Activated T-cell treated with anti-CD3 and anti-CD28 coated beads for 4 hours (primary cell): ENCODE results near the gene ISLR.
"Not testable (repeated sequence)": the region's sequence is repeated elsewhere in the genome, so short reads cannot be mapped to it uniquely, and the experiment has no call there.

Source experiments
- DNase-seq: peaks from one replicate; pipeline ENCODE4 v3.0.0-alpha.2; 2020

The ISLR gene

GRCh38 chr15:74138642-74139041 lies 34.9 kb upstream of the ISLR start:
- DNase-seq = no peak

DNA sequence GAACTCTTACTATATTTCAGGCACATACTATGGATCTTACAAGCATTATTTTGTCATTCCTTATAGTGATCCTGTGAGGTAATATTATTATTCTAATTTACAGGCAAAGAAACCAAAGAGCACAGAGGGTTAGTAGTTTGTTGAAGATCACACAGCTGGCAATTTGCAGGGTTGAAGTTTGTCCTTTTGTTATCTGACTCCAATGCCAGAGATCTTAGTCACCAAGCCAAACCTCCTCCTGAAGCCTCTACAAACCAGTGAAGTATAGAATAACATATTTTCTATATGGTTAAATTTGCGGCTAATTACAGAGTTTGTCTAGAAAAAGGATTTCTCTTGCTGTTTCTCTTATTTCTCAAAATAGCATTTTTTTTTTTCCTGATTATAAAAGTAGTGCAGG lies 31.9 kb upstream of the ISLR start:
- DNase-seq = no peak

- DNase-seq = no peak
These were observed 29.2 kb upstream of the ISLR start for GRCh38 chr15:74144153-74144775.

DNA sequence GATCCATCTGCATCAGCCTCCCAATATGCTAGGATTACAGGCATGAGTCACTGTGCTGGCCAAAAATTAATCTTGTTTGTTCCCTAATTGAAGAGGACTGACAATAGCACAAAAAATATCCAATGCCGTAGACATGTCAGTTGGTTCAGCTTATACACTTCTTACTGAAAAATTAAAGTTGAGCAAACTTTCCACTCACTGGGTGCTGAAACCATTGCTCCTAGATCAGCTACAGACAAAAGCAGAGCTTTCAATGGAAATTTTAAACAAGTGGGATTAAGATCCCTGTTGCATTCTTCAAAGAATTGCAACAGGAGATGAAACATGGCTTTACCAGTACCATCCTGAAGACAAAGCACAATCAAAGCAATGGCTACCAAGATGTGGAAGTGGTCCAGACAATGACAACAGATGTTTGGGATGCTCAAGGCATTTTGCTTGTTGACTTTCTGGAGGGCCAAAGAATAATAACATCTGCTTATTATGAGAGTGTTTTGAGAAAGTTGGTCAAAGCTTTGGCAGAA lies 27.2 kb upstream of the ISLR start:
- no peak for DNase-seq

DNA sequence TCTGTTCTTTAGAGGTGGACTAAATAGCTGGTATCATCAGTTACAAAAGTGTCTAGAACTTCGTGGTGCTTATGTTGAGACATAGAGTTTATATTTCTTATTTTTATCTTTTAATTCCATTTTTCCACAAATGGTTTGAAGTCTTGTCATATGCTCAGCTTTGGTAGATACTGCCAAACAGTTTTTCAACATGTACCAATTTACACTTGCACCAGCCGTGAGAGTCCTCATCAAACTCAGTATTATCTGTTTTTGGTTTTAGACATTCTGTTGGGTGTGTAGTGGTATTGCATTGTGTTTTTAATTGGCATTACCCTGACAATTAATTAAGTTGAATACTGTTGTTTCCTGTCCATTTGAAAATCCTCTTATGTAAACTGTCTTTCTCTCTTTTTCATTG lies 26.5 kb upstream of the ISLR start:
- no peak for DNase-seq

DNA sequence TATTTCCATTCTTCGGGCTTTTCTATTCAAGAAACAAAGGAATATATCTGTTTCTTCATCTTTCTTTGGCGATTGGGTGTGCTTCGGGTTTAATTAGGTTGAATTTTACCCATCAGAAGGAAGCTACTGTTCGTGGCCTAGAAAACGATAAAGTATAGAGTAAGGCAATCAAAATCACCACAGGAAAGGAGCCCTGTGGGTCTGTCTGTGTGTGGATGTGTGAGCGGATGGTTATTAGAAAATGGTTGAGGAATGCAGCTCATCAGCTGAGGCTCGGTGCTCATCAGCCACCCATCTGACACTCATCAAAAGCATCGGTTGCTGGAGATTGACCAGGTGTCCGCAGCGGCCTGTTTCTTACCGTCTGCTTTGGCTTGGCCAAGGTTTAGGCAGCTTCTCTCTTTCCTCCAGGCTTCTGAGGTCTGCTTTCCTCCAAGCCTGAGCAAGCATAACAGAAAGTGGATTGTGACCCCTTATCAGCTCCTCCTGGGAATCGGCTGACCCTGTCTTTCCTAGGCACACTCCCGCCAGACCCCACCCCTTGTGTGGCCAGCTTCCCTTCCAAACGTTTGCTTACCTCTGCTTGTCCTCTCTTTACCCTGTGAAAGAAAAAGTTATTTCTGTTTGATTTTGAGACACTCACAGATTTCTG lies 17.6 kb upstream of the ISLR start:
- no peak for DNase-seq

GRCh38 chr15:74156678-74157411 lies 16.7 kb upstream of the ISLR start:
- DNase-seq = no peak

DNA sequence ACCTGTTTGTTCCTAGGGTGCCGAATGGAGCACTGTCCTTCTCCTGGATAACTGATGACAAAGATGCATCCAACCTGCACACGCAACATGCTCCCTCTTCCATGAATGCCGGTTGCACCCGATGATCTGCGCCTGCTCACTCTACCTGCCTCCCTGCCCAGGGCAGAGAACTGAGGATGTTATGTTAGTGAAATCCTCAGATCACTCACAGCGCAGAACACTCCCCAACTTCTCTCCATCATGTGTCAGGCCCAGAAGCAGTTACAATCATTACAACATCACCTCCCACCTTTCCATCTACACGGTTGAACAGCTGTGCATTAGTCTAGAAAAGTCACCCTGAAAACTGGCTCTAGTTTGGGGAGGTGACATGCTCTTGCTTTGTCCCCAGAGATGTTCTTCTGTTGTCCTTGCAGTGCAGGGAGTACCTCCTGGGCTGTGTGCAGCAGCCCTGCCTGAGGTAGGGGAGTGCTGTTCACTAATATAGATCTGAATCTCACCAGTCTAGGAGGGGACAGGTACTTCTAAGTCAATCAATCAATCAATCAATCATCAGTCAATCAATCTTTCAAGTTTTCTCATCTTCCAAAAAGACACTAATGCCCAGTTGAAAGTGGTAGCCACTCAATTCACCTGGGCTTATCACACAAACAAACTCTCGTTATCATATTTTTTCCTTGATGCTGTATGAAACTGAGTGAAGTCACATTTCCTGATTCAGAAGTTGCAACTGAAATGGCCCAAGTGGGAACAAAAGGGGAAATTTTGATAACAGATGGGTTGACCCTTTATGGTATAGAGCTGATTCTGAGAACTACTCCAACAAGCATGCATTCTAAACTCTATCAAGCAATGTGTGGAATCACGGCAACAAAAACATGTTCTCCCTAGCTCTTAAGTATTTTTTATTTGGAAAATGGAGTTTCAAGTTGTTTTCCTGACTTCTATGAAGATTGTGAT lies 15.4 kb upstream of the ISLR start:
- no peak for DNase-seq

DNA sequence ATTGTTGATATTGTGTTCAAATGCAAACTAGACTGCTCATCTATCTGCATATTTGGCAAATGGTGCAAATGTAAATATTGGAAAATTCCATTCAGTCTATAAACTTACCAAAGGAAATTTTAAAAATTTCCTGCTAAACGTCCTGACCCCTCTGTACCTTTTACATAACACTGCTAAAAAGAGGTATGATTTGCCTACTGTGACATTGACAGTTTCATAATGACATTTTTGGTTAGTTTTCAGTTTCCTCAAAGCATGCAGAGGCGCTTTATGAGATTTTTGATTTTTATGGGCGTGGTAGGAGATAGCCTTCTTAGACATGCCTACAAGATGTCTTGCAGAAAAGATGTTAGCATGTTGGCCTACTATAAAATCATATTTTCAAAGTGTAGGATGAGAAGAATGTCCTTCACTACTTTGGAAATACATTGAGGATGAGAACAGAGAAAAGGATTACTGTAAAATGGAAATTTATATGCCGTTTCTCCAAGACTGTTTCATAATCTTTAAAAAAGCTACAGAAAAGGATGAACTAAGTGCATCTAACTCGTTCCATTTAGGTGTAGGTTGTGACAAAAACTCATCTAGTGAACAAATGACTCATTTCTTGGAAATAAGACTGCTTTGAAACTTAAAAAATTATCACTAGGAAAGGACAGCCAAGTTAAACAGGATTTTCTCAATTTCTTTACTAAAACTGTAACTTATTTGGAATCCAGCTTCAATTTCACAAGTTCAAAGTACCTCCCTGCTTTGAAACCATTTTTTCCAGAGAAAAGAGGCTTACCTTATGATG lies 14.5 kb upstream of the ISLR start:
- DNase-seq = no peak

- DNase-seq = no peak
These were observed 13.7 kb upstream of the ISLR start for GRCh38 chr15:74159773-74160172.

DNA sequence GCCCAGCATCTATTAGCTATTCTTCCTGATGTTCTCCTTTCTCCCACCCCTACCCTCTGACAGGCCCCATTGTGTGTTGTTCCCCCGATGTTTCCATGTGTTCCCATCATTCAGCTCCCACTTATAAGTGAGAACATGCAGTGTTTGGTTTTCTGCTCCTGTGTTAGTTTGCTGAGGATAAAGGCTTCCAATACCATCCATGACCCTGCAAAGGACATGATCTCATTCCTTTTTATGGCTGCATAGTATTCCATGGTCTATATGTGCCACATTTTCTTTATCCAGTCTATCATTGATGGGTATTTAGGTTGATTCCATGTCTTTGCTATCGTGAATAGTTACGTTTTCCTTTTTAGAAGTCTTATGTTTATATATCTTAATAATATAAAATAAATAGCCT lies 13.1 kb upstream of the ISLR start:
- not testable (repeated sequence) for DNase-seq

DNA sequence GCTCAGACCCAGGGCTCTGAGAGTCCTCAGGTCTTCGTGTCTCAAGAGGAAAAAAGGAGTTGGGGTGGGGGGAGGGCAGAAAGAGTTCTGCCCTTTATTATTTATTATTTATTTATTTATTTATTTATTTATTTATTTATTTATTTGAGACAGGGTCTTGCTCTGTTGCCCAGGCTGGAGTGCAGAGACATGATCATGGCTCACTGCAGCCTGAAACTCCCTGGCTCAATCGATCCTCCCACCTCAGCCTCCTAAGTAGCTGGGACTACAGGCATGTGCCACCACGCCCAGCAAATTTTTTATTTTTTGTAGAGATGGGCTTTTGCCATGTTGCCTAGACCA lies 11.3 kb upstream of the ISLR start:
- not testable (repeated sequence) for DNase-seq

- DNase-seq = no peak
These were observed 8.0 kb upstream of the ISLR start for GRCh38 chr15:74165461-74165860.

- DNase-seq = no peak
These were observed 5.6 kb upstream of the ISLR start for GRCh38 chr15:74167891-74168331.

- no peak for DNase-seq
These were observed 4.8 kb upstream of the ISLR start for GRCh38 chr15:74168711-74169126.

DNA sequence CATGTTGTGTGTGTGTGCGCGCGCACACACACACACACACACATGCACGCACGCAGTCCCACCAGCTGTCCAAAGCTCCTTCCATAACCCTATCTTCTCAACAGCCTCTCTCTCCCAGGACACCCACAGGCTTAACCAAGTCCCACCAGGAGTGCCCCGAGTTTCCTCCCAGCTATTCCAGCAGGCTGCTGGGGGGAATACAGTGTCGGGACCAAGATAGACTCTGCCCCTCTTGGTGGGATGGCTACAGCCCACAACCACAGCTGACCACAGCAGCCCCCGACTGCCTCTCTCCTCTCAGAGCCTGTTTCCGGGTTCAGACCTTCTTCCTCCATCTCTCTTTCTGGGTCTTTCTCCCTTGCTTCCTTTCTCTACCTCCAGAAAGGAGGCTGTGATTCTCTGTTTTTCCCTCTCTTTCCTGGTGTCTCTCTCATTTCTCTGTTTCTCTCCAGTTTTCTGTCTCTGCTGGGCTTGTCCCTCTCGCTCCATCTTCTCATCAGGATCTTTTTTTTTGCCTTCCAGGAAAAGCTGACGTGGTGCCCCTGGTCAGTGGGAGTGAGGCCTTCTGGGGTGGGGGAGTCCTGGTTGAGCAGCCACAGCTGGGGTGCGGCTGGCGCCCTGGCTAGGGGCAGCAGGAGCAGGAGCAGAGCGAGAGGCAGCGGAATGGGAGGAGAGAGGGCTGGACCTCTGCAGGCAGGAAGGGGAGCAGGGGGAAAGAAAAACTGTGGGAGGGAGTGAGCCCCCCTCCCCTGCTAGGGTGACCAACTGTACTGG lies 3.3 kb upstream of the ISLR start:
- DNase-seq = no peak

DNA sequence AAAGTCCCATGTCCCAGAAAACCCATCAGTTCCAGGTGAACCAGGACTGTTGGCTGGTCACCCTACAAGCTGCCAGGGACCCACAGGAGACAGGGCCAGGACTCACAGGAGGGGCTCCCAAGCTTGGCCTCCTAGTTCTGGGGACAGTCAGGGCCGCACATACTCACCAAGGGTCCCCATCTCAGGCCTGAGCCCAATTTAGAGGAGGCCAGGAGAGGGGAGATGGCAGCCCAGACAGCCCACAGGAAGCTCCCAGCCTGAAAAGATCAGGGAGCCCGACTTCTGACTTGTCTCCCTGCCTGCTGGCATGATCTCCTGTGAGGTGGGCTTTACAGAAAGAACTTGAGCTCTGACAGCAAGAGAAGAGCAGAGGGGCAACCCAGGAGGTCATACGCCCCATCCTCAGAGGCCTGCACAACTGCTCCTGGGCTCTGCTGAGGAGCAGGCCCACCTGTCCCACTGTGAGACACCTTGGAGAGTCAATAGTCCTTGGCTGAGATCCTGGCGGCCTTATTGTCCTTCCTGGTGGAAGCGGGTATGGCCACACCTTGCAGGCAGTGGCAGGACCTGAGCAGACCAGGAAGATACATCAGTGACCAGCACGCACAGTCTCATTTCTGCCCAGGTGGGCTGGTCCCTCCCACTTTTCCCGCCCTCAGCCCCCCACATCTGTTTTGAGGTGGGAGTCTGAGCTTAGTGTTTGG lies 2.5 kb upstream of the ISLR start:
- DNase-seq = no peak

- no peak for DNase-seq
These were observed 1.5 kb upstream of the ISLR start for GRCh38 chr15:74171965-74172541.

GRCh38 chr15:74172701-74173379 lies 670 bp upstream of the ISLR start:
- no peak for DNase-seq
